NCI-H2227 treated with DMSO at 0.1 percent for 48 hours (cell line): ENCODE measurements around the gene CCT8L2.
"Not testable (repeated sequence)": the region's sequence is repeated elsewhere in the genome, so short reads cannot be mapped to it uniquely, and the experiment has no call there.

ENCODE experiments used
- DNase-seq: peaks from one replicate; lab custom pipeline; 2025; lab: John Stamatoyannopoulos, UW

The CCT8L2 gene

GRCh38 chr22:16558376-16558945 lies 34.1 kb downstream of the CCT8L2 start:
- not testable (repeated sequence) for DNase-seq

GRCh38 chr22:16557511-16557910 lies 35.1 kb downstream of the CCT8L2 start:
- DNase-seq, result not testable (repeated sequence)

GRCh38 chr22:16555077-16555994 lies 37.3 kb downstream of the CCT8L2 start:
- not testable (repeated sequence) for DNase-seq

- not testable (repeated sequence) for DNase-seq
These were observed 49.3 kb downstream of the CCT8L2 start for GRCh38 chr22:16543310-16543709.
